Panc1 (cell line): Measurements from ENCODE around the gene SMIM43. TPM values are rescaled to one million over a fixed set of nuclear protein-coding genes. Genes with fewer than 3 reads are reported as not detected.

Source experiments
- ATAC-seq: fragments of 200-7000 bp; cut with Tn5 transposase; 2 replicates; pipeline ENCODE4 v1.9.1; 2020; ENCODE audit warnings: mild to moderate bottlenecking, moderate library complexity
- BruUV-seq: library from RNA; stranded (reverse); fragments of 400-500 nt; replicated peaks from 2 replicates; lab custom pipeline; 2021; lab: Mats Ljungman, UMichigan
- CTCF ChIA-PET: fragments of 300-600 bp; sonication (Branson Sonifier 250); formaldehyde crosslinking; loops from one replicate; lab custom pipeline; 2022; ENCODE audit warnings: antibody characterized with exemption; lab: Charles Lee
- POLR2A ChIA-PET: fragments of 300-600 bp; sonication (Branson Sonifier 250); formaldehyde crosslinking; loops from one replicate; lab custom pipeline; 2022; ENCODE audit warnings: antibody characterized with exemption; lab: Charles Lee
- DNase-seq: peaks from one replicate; pipeline ENCODE4 v3.0.0-alpha.2; 2010; ENCODE audit warnings: low read depth, low spot score
- H3K27ac ChIP-seq: 2 replicates; pipeline ENCODE4 v1.5.1; 2011; ENCODE audit warnings: mild to moderate bottlenecking, low read length, inconsistent platforms
- H3K27me3 ChIP-seq: fragments of 200-500 bp; sonication (Bioruptor generic); 2 replicates; pipeline ENCODE4 v1.6.0; 2014; ENCODE audit warnings: low read length, inconsistent platforms; ENCODE audit not compliant: control insufficient read depth, insufficient read depth
- H3K36me3 ChIP-seq: fragments of 200-500 bp; sonication (Bioruptor generic); 2 replicates; pipeline ENCODE4 v1.5.1; 2014; ENCODE audit warnings: inconsistent platforms, mild to moderate bottlenecking, low read length, moderate library complexity; ENCODE audit not compliant: control insufficient read depth, insufficient read depth
- H3K4me1 ChIP-seq: 2 replicates; pipeline ENCODE4 v1.5.1; 2011; ENCODE audit warnings: inconsistent platforms, mild to moderate bottlenecking, low read length, moderate library complexity; ENCODE audit not compliant: control insufficient read depth, insufficient read depth
- H3K4me3 ChIP-seq, 2 experiments: 2 replicates each; pipeline ENCODE4 v1.5.1; 2011 to 2012; ENCODE audit warnings: low read depth in 2 of 2, low read length in 2 of 2, mild to moderate bottlenecking in 2 of 2, inconsistent platforms in 1 of 2, moderate library complexity in 1 of 2
- H3K9me3 ChIP-seq: fragments of 200-500 bp; sonication (Bioruptor generic); 2 replicates; pipeline ENCODE4 v1.5.1; 2014; ENCODE audit warnings: low read depth, mild to moderate bottlenecking, inconsistent platforms, low read length, moderate library complexity; ENCODE audit not compliant: control insufficient read depth, insufficient read depth
- POLR2AphosphoS5 ChIP-seq: IDR thresholded peaks from 2 replicates; pipeline ENCODE4 v1.6.1; 2012; ENCODE audit warnings: mild to moderate bottlenecking, low read depth, low read length, moderate library complexity
- SIN3A ChIP-seq: IDR thresholded peaks from 2 replicates; pipeline ENCODE4 v1.6.1; 2012; ENCODE audit warnings: low read depth, mild to moderate bottlenecking, low read length, moderate library complexity, borderline replicate concordance; ENCODE audit not compliant: insufficient read depth
- TCF7L2 ChIP-seq: IDR thresholded peaks from 2 replicates; pipeline ENCODE4 v1.6.1; 2011; ENCODE audit warnings: mild to moderate bottlenecking, low read depth, low read length, inconsistent platforms
- in situ Hi-C: cut with HindIII; loops from 2 replicates; pipeline ENCODE4 v1.10.0; 2016; ENCODE audit warnings: low sequenced_read_pairs, low pct_unique_long_range_greater_than_20kb
- intact Hi-C: fragments of 100-400 bp; cut with micrococcal nuclease; formaldehyde crosslinking; loops from one replicate; pipeline ENCODE4 v1.10.0; 2022; ENCODE audit not compliant: unreplicated experiment
- total RNA-seq: library from RNA; stranded (reverse); gene quantifications from one replicate; pipeline ENCODE4 v1.2.1, GENCODE V29; 2021; ENCODE audit not compliant: unreplicated experiment
- TF ChIP-seq, protein P1 (sequence below), 2 experiments: IDR thresholded peaks; 2 replicates each; pipeline ENCODE4 v1.6.1; 2011 to 2012; ENCODE audit warnings: low read depth in 2 of 2, control low read depth in 1 of 2, low read length in 1 of 2, mild to moderate bottlenecking in 1 of 2, moderate library complexity in 1 of 2; ENCODE audit not compliant: insufficient read depth in 1 of 2
- TF ChIP-seq, protein P2 (sequence below): fragments of 450-650 bp; IDR thresholded peaks from 2 replicates; pipeline ENCODE4 v1.5.1; 2017; ENCODE audit warnings: mild to moderate bottlenecking

The SMIM43 gene
- total RNA-seq, 1 experiment from 2014 or later, result not detected

DNA sequence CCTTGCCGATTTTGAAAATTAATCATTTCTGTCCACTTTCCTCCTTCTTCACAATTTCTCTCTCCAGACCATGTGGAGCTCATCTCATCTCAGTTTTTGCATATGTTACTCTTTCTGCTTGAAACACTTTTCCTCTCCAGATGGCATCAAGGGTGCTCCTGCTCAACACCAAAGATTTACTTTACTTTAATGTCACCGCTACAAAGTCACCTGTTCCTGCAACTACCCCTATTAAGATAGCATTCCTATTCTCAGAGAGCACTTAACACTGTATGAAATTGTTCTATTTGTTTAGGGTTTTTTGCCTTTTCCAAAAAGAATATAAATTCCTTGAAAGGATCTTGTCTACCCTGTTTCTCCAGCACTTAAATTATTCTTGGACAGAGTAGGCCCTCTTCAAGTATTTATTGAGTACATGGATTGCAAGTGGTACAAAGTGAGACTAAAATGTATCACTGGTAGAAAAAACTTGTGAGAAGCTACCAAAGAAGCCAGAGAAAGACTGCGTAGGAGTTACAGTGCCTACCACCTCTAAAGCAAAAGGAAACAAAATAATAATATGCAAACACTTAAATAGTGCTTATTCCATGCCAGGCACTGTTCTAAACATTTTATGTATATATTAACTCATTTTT, 35.0 kb upstream of the SMIM43 start:
- DNase-seq (no peak), ATAC-seq (no peak)
- BruUV-seq, result no TSS peak
- intact Hi-C loops, result no loop called here
- in situ Hi-C loops, result no loop called here
- peak overlapping the region; percentile 98 for H3K27ac ChIP-seq
- CTCF ChIA-PET, result interaction anchor here (0.6 kb wide), 1 partner anchor 143 kb away, joined by 6 read pairs; no protein-coding TSS in a partner anchor
- H3K27me3 ChIP-seq, result no peaks in the 10 kb centered on the region
- TF ChIP-seq, protein P1, sequence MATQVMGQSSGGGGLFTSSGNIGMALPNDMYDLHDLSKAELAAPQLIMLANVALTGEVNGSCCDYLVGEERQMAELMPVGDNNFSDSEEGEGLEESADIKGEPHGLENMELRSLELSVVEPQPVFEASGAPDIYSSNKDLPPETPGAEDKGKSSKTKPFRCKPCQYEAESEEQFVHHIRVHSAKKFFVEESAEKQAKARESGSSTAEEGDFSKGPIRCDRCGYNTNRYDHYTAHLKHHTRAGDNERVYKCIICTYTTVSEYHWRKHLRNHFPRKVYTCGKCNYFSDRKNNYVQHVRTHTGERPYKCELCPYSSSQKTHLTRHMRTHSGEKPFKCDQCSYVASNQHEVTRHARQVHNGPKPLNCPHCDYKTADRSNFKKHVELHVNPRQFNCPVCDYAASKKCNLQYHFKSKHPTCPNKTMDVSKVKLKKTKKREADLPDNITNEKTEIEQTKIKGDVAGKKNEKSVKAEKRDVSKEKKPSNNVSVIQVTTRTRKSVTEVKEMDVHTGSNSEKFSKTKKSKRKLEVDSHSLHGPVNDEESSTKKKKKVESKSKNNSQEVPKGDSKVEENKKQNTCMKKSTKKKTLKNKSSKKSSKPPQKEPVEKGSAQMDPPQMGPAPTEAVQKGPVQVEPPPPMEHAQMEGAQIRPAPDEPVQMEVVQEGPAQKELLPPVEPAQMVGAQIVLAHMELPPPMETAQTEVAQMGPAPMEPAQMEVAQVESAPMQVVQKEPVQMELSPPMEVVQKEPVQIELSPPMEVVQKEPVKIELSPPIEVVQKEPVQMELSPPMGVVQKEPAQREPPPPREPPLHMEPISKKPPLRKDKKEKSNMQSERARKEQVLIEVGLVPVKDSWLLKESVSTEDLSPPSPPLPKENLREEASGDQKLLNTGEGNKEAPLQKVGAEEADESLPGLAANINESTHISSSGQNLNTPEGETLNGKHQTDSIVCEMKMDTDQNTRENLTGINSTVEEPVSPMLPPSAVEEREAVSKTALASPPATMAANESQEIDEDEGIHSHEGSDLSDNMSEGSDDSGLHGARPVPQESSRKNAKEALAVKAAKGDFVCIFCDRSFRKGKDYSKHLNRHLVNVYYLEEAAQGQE (IDR thresholded peaks at IDR 0.05; ENCODE audit: insufficient read depth in 1 of 2, low read depth in 2 of 2, low read length in 1 of 2), result no peak
- TF ChIP-seq SIN3A (no peak), TCF7L2 (no peak), POLR2AphosphoS5 (no peak)
- TF ChIP-seq, protein P2, sequence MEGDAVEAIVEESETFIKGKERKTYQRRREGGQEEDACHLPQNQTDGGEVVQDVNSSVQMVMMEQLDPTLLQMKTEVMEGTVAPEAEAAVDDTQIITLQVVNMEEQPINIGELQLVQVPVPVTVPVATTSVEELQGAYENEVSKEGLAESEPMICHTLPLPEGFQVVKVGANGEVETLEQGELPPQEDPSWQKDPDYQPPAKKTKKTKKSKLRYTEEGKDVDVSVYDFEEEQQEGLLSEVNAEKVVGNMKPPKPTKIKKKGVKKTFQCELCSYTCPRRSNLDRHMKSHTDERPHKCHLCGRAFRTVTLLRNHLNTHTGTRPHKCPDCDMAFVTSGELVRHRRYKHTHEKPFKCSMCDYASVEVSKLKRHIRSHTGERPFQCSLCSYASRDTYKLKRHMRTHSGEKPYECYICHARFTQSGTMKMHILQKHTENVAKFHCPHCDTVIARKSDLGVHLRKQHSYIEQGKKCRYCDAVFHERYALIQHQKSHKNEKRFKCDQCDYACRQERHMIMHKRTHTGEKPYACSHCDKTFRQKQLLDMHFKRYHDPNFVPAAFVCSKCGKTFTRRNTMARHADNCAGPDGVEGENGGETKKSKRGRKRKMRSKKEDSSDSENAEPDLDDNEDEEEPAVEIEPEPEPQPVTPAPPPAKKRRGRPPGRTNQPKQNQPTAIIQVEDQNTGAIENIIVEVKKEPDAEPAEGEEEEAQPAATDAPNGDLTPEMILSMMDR, result no peak
- H3K4me1 ChIP-seq, result no peaks in the 10 kb centered on the region; the same call in 1 of the 2 replicates
- POLR2A ChIA-PET, result no interaction called here
- peak overlapping the region in 1 of 2 experiments; percentile 71; a peak in 1 of 4 replicates for H3K4me3 ChIP-seq
- no peaks in the 10 kb centered on the region for H3K9me3 ChIP-seq
- H3K36me3 ChIP-seq, result peaks cover 12% of the 10 kb centered on the region

DNA sequence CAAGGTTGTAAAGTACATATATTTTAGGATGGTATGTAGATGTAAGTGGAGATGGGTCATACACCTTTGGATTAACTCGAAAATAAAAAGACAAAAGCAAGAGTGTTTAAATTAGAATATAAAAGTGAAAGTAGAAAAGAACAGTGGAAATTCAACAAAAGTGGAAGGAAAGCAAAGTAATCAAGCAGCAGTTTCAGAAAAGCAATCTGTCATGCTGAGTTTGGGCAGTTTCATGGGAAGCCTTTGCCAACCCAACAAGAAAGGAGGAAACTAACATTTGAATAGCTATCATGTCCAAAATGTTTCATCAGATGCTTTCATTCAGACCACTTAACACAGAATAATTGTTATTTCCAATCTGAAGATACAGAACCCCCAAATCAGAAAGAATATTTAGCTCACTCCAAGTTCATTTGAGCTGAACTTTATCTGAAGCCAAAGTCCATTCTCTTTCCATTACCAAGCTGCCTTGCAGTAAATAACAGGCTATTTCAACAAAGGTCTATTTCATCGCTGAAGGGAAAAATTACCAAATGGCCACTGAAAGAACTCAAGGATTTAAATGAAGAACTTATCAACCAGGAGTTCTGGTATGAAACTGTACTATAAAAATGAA, 34.4 kb upstream of the SMIM43 start:
- ChIA-PET POLR2A (no interaction called here), CTCF (no interaction called here)
- Histone ChIP-seq H3K9me3 (no peaks in the 10 kb centered on the region), H3K4me1 (no peaks in the 10 kb centered on the region; the same call in 1 of the 2 replicates), H3K27ac (no peak overlapping the region; the same call in 1 of the 2 replicates), H3K4me3 (no peak overlapping the region), H3K27me3 (no peaks in the 10 kb centered on the region), H3K36me3 (peaks cover 7% of the 10 kb centered on the region)
- DNase-seq (no peak), ATAC-seq (no peak)
- in situ Hi-C loops (no loop called here), intact Hi-C loops (no loop called here)
- TF ChIP-seq, protein P2, result no peak
- TF ChIP-seq POLR2AphosphoS5 (no peak), TCF7L2 (no peak), SIN3A (no peak)
- TF ChIP-seq, protein P1 (IDR thresholded peaks at IDR 0.05; ENCODE audit: insufficient read depth in 1 of 2, low read depth in 2 of 2, low read length in 1 of 2), result no peak
- BruUV-seq, result no TSS peak
